Activated effector memory CD4-positive, alpha-beta T cell treated with anti-CD3 and anti-CD28 coated beads, Interleukin-2, amount 50 U/mL, for 16 hours (primary cell): ENCODE measurements around the gene TNFRSF18.
A peak's percentile ranks its signal among the peaks of the same experiment; 100 is the strongest.

ENCODE experiments used
- DNase-seq: peaks from one replicate; pipeline ENCODE4 v3.0.0-alpha.2; 2020

Gene TNFRSF18

GRCh38 chr1:1175221-1176062 lies 30.9 kb downstream of the TNFRSF18 start:
- DNase-seq = no peak

GRCh38 chr1:1173793-1174415 lies 32.5 kb downstream of the TNFRSF18 start, which contains the start of gene TTLL10:
Gene TTLL10, plus strand, starts transcription at chr1:1173880. Its CDS starts 5,336 bp downstream, at chr1:1179216.
- DNase-seq = peak; percentile 87

- DNase-seq = no peak
Observed at GRCh38 chr1:1173061-1173792, 33.2 kb downstream of the TNFRSF18 start.

GRCh38 chr1:1171546-1172340 lies 34.6 kb downstream of the TNFRSF18 start:
- peak; percentile 77 for DNase-seq

- DNase-seq = no peak
Observed at GRCh38 chr1:1171161-1171545, 35.2 kb downstream of the TNFRSF18 start.

- DNase-seq = no peak
Observed at GRCh38 chr1:1170215-1171091, 35.9 kb downstream of the TNFRSF18 start.

GRCh38 chr1:1169429-1170214 lies 36.8 kb downstream of the TNFRSF18 start:
- DNase-seq = no peak

- no peak for DNase-seq
Observed at GRCh38 chr1:1168451-1169411, 37.7 kb downstream of the TNFRSF18 start.

GRCh38 chr1:1167841-1168450 lies 38.4 kb downstream of the TNFRSF18 start:
- no peak for DNase-seq

GRCh38 chr1:1167398-1167821 lies 39.0 kb downstream of the TNFRSF18 start:
- no peak for DNase-seq

GRCh38 chr1:1166642-1167397 lies 39.6 kb downstream of the TNFRSF18 start:
- DNase-seq = no peak

GRCh38 chr1:1165900-1166421 lies 40.4 kb downstream of the TNFRSF18 start:
- DNase-seq = no peak

GRCh38 chr1:1165485-1165884 lies 40.9 kb downstream of the TNFRSF18 start:
- no peak for DNase-seq

GRCh38 chr1:1164701-1165451 lies 41.5 kb downstream of the TNFRSF18 start:
- DNase-seq = no peak

GRCh38 chr1:1164361-1164700 lies 42.1 kb downstream of the TNFRSF18 start:
- DNase-seq = no peak

GRCh38 chr1:1163538-1164070 lies 42.8 kb downstream of the TNFRSF18 start:
- DNase-seq = no peak
